Limb (tissue), 2 donors: Measurements from ENCODE around the gene RASD1.
A peak's percentile ranks its signal among the peaks of the same experiment; 100 is the strongest.

Experiments
- DNase-seq, 2 donors: peaks; one replicate each; pipeline ENCODE4 v3.0.0-alpha.2; 2016; ENCODE audit errors: extremely low spot score in 2 of 2

The RASD1 gene

DNA sequence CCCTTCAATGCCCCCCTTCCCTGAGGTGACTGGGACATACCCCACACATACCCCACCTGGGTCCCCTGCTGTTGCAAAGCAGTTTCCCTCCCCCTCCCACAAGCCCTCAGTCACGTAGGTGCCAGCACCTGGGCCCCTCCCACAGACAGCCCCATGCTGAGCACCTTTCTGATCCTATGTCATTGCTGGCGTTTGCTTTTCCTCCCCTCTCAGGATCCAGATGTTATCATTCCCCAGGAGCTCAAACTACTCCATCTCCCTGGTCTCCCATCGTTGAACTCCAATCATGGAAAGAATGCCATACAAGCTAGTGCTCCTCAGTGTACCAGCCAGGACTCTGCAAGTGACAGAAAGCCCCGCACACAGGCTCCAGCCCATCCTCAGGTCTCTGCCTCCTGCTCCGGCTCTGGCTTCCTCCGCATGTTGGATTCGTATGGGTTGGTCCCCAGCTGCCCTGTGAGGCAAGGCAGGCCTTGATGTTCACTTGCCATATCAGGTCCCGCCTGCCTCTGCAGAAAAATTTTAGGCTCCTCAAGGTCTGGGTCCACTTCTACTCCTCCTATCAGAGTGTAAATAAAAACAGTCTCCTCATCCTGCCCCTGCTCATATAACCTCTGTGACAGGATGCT lies 50.8 kb downstream of the RASD1 start:
- peak in 1 of 2 donors; percentile 14 for DNase-seq
